ENCODE measurements around the gene FSIP1. TPM values are rescaled to one million over a fixed set of nuclear protein-coding genes. Genes with fewer than 3 reads are reported as not detected.

Gene FSIP1
- total and polyA plus RNA-seq, 12 donors = 0.15 to 4.4 (median 0.89) TPM

GRCh38 chr15:39746714-39747276, 35.8 kb downstream of the FSIP1 start:
- intact Hi-C loops (cut with DNase I) = no loop called here
- ATAC-seq (no peak), DNase-seq (no peak)
- WGBS, 2 donors = 61 to 79% methylated on average over 1 of the region's 1 CpG
- no peak overlapping the region for H3K4me3 ChIP-seq
- TF ChIP-seq CTCF (IDR thresholded peaks at IDR 0.05) = no peak
- no peaks in the 10 kb centered on the region for H3K36me3 ChIP-seq
- no peaks in the 10 kb centered on the region for H3K27me3 ChIP-seq
- H3K4me1 ChIP-seq = peaks cover 0 to 15% (median 0%) of the 10 kb centered on the region in 9 donors
- no peak overlapping the region for H3K27ac ChIP-seq
- no peaks in the 10 kb centered on the region for H3K9me3 ChIP-seq

GRCh38 chr15:39746176-39746575, 36.5 kb downstream of the FSIP1 start:
- Histone ChIP-seq H3K36me3 (no peaks in the 10 kb centered on the region), H3K4me1 (peaks cover 0 to 15% (median 0%) of the 10 kb centered on the region in 9 donors), H3K9me3 (no peaks in the 10 kb centered on the region), H3K27ac (no peak overlapping the region), H3K4me3 (no peak overlapping the region), H3K27me3 (no peaks in the 10 kb centered on the region)
- intact Hi-C loops (cut with DNase I) = no loop called here
- WGBS, 2 donors = 92 to 97% methylated on average over 2 of the region's 2 CpGs
- DNase-seq (no peak), ATAC-seq (no peak)
- no peak for TF ChIP-seq CTCF (IDR thresholded peaks at IDR 0.05)

GRCh38 chr15:39745415-39745814, 37.2 kb downstream of the FSIP1 start:
- H3K27me3 ChIP-seq = no peaks in the 10 kb centered on the region
- no peak for ATAC-seq
- no peak overlapping the region for H3K27ac ChIP-seq
- intact Hi-C loops (cut with DNase I) = no loop called here
- no peak for DNase-seq
- H3K4me1 ChIP-seq = peaks cover 0 to 18% (median 0%) of the 10 kb centered on the region in 9 donors
- H3K36me3 ChIP-seq = no peaks in the 10 kb centered on the region
- WGBS, 2 donors = 32 to 78% methylated on average over 2 of the region's 2 CpGs
- H3K4me3 ChIP-seq = no peak overlapping the region
- no peak for TF ChIP-seq CTCF (IDR thresholded peaks at IDR 0.05)
- no peaks in the 10 kb centered on the region for H3K9me3 ChIP-seq

GRCh38 chr15:39744334-39745103, 38.1 kb downstream of the FSIP1 start:
- DNase-seq (no peak), ATAC-seq (no peak)
- Histone ChIP-seq H3K27ac (no peak overlapping the region), H3K27me3 (no peaks in the 10 kb centered on the region), H3K4me1 (peaks cover 0 to 18% (median 0%) of the 10 kb centered on the region in 9 donors), H3K9me3 (no peaks in the 10 kb centered on the region), H3K36me3 (no peaks in the 10 kb centered on the region), H3K4me3 (no peak overlapping the region)
- intact Hi-C loops (cut with DNase I) = no loop called here
- no peak for TF ChIP-seq CTCF (IDR thresholded peaks at IDR 0.05)
- WGBS, 2 donors = 93 to 95% methylated on average over 7 of the region's 7 CpGs

All from heart right ventricle (tissue), 16 donors.